T1000 (cell line): ENCODE results near the gene RIBC2.
"Not testable (repeated sequence)": the region's sequence is repeated elsewhere in the genome, so short reads cannot be mapped to it uniquely, and the experiment has no call there.

Source experiments
- DNase-seq: peaks from one replicate; lab custom pipeline; 2025; ENCODE audit warnings: mixed read lengths; lab: John Stamatoyannopoulos, UW

The RIBC2 gene

GRCh38 chr22:45449442-45449841 lies 35.9 kb downstream of the RIBC2 start:
- not testable (repeated sequence) for DNase-seq

DNA sequence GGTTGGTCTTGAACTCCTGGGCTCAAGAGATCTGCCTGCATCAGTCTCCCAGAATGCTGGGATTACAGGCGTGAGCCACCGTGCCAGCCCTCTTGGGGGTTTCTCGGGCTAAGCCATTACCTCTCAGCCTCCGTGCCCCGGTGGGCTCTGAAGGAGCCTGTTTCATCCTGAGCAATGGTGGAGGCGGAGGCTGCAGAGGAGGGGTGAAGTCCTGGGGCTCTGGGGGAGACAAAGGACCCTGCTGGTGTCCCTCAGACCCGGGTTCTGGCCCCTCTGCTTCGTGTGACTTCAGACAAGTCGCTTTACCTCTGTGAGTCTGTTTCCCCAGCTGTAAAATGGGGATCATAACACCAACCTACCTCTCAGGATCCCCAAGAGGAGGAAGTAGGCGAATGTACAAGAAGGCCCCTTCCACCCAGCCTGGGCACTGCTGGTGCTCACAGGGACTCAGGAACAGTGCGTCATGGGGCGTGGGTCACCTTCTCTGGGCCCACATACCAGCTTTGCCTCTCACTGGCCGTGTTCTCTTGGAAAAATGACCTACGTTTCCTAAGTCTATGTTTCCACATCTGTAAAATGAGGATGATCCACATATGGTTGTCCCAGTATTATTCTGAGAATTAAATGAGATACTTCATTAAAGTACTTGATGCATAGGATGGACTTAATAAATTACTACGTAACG lies 36.8 kb downstream of the RIBC2 start:
- no peak for DNase-seq

DNA sequence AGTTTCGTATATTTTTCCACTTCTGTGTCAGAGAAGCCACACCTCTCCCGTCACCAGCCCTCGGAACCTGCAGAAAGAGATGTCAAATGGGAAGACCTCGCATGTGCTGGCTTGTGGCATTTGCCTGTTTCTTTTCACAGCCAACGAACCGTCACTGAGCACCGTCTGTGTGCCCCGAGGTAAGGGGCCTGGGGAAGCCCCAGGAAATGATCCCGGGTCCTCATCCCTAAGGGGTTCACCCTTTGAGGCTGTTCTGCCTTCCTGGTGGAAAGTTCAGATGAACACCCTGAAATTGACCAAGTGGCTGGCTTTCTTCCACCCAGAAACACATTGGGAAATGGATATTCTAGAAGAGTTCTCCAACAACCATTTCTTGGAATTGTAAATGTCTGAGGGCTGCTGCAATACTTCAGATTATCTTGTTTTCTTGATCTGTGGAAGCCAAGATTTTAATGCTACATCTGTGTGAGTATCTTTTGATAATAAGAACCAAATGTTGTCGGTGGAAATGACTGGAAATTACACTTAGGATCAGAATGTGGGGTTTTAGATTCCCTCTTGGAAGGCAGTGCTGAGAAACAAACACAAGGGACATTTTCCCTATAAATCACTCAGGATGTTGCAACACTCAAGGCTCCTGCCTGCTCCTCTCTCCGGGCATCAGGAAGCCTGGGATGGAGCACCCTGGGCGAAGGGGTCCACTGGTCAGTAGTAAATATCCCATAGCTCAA lies 37.6 kb downstream of the RIBC2 start:
- DNase-seq: no peak

DNA sequence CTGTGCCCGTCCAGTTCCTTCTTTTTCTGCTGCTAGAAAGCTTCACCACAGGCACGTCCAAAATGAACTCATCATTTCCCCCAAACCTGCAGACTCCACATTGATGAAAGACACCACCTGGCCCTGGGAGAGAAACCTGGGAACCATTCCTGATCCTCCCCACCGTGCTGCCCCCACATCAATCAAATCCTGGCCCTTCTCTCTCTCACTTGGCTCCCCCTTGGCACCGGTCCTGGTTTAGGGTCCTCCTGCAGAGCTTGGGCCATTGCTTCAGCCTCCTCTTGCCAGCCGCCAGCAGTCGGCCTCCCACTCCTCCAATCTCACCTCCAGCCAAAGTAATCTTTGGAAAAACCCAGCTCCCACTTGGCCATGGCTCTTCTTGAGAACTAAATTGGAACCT lies 38.5 kb downstream of the RIBC2 start:
- no peak for DNase-seq

DNA sequence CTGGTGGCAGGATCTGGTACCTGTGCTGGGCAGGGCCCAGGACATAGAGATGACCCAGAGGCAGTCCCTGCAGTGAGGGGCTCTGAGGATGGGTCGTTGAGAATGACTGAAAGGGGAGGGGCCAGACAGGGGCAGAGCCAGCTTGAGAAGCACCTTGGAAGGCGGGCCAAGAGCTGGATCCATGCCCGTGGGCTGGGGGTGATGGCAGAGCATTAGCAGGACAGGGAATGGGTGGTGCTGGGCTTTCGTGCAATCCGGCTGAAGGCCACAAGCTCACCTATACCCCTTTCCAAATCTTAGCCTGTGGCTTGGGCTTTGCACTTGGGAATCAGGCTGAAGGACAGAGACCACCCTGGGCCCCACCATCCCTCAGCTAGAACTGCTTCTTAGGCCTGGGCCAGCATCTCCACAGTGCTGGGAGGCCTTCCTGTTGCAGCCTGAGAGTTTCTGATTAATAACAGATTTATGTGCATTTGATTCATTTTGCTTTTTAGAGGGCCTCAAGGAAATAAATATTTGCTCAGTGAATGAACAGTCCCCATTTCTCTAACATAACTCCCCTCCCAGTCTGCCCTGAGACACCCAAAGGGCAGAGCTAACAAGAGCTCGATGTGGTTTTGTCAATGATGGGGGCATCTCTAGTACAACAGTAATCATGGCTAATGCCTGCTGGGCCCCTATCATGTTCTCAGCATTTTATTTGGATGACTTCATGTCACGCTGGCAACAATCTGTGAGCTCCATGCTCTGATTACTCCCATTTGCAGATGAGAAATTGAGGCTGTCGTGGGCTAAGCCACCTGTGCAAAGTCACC lies 39.3 kb downstream of the RIBC2 start:
- no peak for DNase-seq

- DNase-seq: no peak
Measured at GRCh38 chr22:45453764-45454163, 40.3 kb downstream of the RIBC2 start.

- DNase-seq: no peak
Measured at GRCh38 chr22:45454275-45454674, 40.8 kb downstream of the RIBC2 start.

GRCh38 chr22:45455212-45455611 lies 41.7 kb downstream of the RIBC2 start:
- DNase-seq: no peak

DNA sequence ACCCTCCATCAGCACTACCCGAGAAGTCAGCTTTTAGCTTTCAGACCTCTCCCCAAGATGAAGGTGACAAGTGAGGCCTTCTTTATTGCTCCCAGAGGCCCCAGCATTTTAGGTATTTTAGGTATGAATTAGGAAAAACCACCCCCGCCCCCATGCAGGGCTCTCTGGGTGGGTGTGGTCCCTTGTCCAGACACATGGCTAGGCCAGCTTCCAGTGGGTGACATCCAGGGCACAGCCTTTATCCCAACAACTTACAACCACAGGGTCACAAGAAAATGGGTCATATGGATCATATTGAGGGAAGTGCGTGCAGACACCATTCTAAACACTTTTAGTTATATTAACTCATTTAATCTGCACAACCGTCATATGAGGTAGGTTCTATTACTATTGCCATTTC lies 42.1 kb downstream of the RIBC2 start:
- DNase-seq: no peak

- DNase-seq: no peak
Measured at GRCh38 chr22:45456811-45457210, 43.3 kb downstream of the RIBC2 start.

DNA sequence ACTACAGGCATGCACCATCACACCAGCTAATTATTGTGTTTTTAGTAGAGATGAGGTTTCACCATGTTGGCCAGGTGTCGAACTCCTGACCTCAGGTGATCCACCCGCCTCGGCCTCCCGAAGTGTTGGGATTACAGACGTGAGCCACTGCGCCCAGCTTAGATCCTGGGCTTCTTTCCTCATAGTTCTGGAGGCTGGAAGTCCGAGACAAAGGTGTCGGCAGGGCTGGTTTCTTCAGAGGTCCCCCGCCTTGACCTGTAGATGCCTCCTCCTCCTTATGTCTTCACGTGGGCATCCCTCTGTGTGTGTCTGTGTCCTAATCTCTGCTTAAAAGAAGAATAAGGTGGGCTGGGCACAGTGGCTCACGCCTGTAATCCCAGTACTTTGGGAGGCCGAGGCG lies 45.0 kb downstream of the RIBC2 start:
- no peak for DNase-seq

DNA sequence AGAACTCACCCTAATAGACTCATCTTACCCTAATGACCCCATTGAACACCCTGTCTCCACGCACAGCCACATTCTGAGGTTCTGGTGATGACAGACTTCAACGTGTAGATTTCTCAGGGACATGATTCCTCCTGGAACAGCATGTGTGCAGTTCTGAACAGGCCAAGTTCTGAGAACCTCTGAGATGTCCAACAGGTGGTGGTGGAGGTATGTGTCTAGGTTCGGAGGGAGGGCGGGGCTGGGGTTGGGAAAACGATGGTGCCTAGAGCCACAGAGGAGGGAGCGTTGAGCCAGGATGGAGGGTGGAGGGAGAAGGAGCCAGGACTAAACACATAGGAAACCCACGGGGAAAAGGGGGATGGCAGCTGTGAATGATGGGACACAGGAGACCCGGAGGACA lies 45.7 kb downstream of the RIBC2 start:
- DNase-seq: no peak

DNA sequence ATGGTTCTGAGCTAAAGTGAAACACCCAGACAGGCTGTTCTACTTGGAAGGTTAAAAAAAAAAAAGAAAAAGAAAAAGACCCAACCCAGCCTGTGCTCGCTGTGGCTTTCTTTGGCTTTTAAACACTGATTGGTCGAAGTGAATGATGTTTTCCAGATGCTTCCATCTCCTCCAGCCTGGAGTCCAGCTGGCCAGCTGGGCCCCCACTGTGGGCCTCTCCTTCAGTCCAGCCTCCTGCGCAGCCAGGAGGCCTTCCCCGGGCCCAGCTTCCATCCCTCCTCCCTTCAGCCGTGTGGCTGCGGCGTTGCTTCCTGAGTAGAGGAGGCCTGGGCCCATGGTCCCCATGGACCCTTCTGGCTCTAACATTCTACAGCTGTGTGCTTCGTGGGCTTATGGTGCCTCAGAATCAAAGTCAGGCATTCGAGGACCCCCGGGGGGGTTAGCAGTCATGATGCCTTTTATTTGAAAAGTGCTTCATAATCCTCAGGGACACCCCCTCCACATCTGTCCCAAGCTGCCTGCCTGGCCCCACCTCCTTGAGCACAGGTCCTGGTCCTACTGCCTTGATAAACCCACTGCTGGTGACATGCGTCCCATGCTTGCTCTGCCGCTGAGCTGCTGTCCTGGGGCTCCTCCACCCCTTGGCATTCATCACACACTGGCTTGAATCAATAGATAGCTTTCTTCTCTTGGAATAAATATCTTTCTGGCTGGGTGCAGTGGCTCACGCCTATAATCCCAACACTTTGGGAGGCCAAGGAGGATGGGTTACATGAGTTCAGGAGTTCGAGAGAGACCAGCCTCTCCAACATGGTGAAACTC lies 47.0 kb downstream of the RIBC2 start:
- no peak for DNase-seq

- no peak for DNase-seq
Measured at GRCh38 chr22:45462034-45462655, 48.7 kb downstream of the RIBC2 start.

DNA sequence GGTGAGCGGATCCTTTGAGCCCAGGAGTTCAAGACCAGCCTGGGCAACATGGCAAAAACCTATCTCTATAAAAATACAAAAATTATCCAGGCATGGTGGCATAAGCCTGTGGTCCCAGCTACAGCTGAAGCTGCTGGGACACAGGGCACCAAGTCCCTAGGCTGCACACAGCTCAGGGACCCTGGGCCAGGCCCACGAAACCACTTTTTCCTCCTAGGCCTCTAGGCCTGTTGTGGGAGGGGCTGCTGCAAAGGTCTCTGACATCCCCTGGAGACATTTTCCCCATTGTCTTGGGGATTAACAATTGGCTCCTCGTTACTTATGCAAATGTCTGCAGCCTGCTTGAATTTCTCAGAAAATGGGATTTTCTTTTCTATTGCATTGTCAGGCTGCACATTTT lies 50.2 kb downstream of the RIBC2 start:
- not testable (repeated sequence) for DNase-seq

GRCh38 chr22:45465633-45466032 lies 52.1 kb downstream of the RIBC2 start:
- no peak for DNase-seq

DNA sequence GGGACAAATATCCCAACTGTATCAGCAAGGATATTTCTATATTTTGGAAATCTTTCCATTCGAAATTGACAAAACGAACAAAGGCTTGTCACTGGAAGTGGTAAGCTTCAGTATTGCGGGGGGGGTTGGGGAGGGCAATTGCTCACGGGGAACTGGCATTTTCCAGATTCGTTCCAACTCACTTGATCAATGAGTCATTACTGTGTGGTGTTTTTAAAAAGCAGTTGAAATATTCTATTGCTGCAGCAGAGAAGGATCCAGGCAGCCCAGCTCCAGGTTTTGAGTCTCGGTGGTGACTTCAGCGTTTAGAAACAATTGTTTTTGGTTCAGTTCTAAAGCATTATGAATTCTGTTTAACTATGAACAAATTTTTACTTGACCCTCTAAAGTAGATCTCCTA lies 55.4 kb downstream of the RIBC2 start:
- no peak for DNase-seq

DNA sequence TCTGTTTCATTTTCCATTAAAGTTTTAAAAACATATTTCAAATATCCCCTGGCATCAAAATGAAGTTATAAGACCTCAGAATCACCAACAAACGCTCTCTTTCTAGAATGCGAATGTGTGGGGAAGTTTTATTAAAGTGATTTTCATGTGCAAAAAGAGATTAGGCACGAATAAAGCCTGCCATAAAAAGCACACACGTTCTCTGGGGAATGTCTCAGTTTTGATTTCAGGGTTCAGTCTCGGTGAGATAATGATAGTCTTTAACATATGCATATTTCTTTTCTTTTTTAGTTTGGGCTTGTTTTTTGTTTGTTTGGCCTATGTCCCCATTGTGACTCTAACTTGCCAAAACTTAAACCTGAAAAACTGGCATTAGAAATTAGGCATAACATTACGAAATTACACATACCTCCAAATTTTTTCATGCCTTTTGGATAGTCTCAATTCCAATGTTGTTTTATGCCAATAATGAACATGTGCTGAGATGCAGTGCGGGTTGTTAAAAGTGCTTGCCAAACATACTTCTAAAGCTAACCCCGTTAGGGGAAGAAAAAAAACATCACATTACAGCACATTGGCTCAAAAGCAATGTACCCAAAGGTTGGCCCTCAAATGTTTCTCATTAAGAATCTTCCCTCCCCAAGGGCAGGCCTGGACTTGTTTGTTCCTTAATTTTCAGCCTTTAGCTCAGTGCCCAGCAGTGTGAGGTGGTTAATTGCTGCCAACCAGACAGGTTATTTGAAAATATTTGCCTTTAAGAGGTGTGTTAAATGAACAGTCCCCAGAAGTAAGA lies 56.0 kb downstream of the RIBC2 start:
- DNase-seq: no peak

GRCh38 chr22:45470871-45471270 lies 57.4 kb downstream of the RIBC2 start:
- no peak for DNase-seq

DNA sequence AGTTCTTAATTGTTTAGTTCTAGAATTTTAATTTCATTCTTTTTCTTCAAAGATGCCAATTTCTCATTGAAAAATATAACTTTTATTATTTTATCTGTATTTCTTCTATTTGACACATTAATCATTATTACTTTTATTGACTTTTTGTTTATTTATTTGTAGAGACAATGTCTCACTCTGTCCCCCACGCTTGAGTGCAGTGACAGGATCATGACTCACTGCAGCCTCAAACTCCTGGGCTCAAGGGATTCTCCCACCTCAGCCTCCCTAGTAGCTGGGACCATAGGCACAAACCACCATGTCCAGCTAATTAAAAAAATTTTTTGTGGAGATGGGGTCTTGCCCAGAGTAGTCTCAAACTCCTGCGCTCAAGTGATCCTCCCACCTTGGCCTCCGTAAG lies 58.9 kb downstream of the RIBC2 start:
- DNase-seq: no peak
